HepG2 (cell line): ENCODE data around the gene INHA. TPM values are rescaled to one million over a fixed set of nuclear protein-coding genes. Genes with fewer than 3 reads are reported as not detected.

Experiments used
- CENPBD1 ChIP-seq: sonication (generic); formaldehyde crosslinking; IDR thresholded peaks from 2 replicates; pipeline ENCODE4 v1.8.0; 2022; ENCODE audit warnings: missing genetic modification reagents, low read depth, mild to moderate bottlenecking, borderline replicate concordance
- ETV5 ChIP-seq: IDR thresholded peaks from 2 replicates; pipeline ENCODE4 v1.6.1; 2018; ENCODE audit warnings: missing biosample characterization, missing genetic modification reagents, inconsistent platforms, borderline replicate concordance
- HCFC1 ChIP-seq: fragments of 150-350 bp; IDR thresholded peaks from 2 replicates; pipeline ENCODE4 v1.6.1; 2014; ENCODE audit warnings: low read depth, low read length
- HMG20B ChIP-seq: conservative IDR thresholded peaks from 2 replicates; pipeline ENCODE4 v1.6.1; 2016; ENCODE audit warnings: missing genetic modification reagents, missing compliant biosample characterization
- KLF6 ChIP-seq: IDR thresholded peaks from 2 replicates; pipeline ENCODE4 v1.8.0; 2016; ENCODE audit warnings: missing biosample characterization, missing genetic modification reagents
- MEF2D ChIP-seq: sonication (generic); formaldehyde crosslinking; IDR thresholded peaks from 2 replicates; pipeline ENCODE4 v1.5.1; 2020; ENCODE audit warnings: mild to moderate bottlenecking, missing genetic modification reagents
- MLLT10 ChIP-seq: sonication (generic); formaldehyde crosslinking; IDR thresholded peaks from 2 replicates; pipeline ENCODE4 v1.4.0; 2020; ENCODE audit warnings: missing genetic modification reagents
- ZGPAT ChIP-seq: IDR thresholded peaks from 2 replicates; pipeline ENCODE4 v1.6.1; 2016; ENCODE audit warnings: mild to moderate bottlenecking
- ZNF124 ChIP-seq: sonication (generic); formaldehyde crosslinking; IDR thresholded peaks from 2 replicates; pipeline ENCODE4 v1.4.0; 2020; ENCODE audit warnings: missing genetic modification reagents
- ZNF251 ChIP-seq: sonication (generic); formaldehyde crosslinking; IDR thresholded peaks from 2 replicates; pipeline ENCODE4 v1.9.0; 2021; ENCODE audit warnings: mild to moderate bottlenecking, missing genetic modification reagents
- ZNF484 ChIP-seq: sonication (generic); formaldehyde crosslinking; IDR thresholded peaks from 2 replicates; pipeline ENCODE4 v1.5.1; 2020; ENCODE audit warnings: mild to moderate bottlenecking, low read depth, missing genetic modification reagents, borderline replicate concordance
- ZNF710 ChIP-seq: sonication (generic); formaldehyde crosslinking; IDR thresholded peaks from 2 replicates; pipeline ENCODE4 v1.5.0; 2020; ENCODE audit warnings: mild to moderate bottlenecking, missing genetic modification reagents, borderline replicate concordance
- ZNF781 ChIP-seq: sonication (generic); formaldehyde crosslinking; IDR thresholded peaks from 2 replicates; pipeline ENCODE4 v1.5.1; 2020; ENCODE audit warnings: borderline replicate concordance, mild to moderate bottlenecking, missing genetic modification reagents; ENCODE audit errors: not compliant biosample characterization
- ZNF792 ChIP-seq: IDR thresholded peaks from 2 replicates; pipeline ENCODE4 v1.6.1; 2016
- polyA plus RNA-seq, 8 experiments: library from polyadenylated mRNA; depleted of rRNA in 3 of 8; stranded (reverse) in 7 of 8; unstranded in 1 of 8; fragments of >200 nt; fragmentation: Illumina TruSeq in 4 of 8; extraction: Trizol in 4 of 8; gene quantifications; 2 replicates each; pipeline versions ENCODE4 v1.2.1 to v1.2.3, GENCODE V29; 2011 to 2016; ENCODE audit warnings: low read depth in 4 of 8, missing spikeins in 1 of 8, mixed read lengths in 1 of 8; ENCODE audit not compliant: insufficient read depth in 1 of 8
- total RNA-seq, 5 experiments: library from RNA; depleted of rRNA; stranded (reverse); fragments of >200 nt; fragmentation: Illumina TruSeq; extraction: Trizol; gene quantifications; 2 replicates each; pipeline ENCODE4 v1.2.3, GENCODE V29; 2016; ENCODE audit warnings: low read depth in 1 of 5
- TF ChIP-seq, protein P1 (sequence below): sonication (generic); formaldehyde crosslinking; IDR thresholded peaks from 2 replicates; pipeline ENCODE4 v1.4.0; 2020; ENCODE audit warnings: missing genetic modification reagents, borderline replicate concordance
- TF ChIP-seq, protein P2 (sequence below): sonication (generic); formaldehyde crosslinking; IDR thresholded peaks from 2 replicates; pipeline ENCODE4 v1.4.0; 2020; ENCODE audit warnings: mild to moderate bottlenecking, missing genetic modification reagents
- TF ChIP-seq, protein P3 (sequence below): IDR thresholded peaks from 2 replicates; pipeline ENCODE4 v1.6.1; 2012; ENCODE audit warnings: low read depth, low read length, improper control_type of control experiment

INHA gene
- total and polyA plus RNA-seq, 2 of the 13 experiments (the other 11 are each of a cell fraction or from before 2014, with no cell fraction given) = 4.1 to 15.2 TPM

GRCh38 chr2:219571311-219572236, 536 bp upstream of the INHA start, which contains the start of gene OBSL1 (continued):
- TF ChIP-seq, protein P1, sequence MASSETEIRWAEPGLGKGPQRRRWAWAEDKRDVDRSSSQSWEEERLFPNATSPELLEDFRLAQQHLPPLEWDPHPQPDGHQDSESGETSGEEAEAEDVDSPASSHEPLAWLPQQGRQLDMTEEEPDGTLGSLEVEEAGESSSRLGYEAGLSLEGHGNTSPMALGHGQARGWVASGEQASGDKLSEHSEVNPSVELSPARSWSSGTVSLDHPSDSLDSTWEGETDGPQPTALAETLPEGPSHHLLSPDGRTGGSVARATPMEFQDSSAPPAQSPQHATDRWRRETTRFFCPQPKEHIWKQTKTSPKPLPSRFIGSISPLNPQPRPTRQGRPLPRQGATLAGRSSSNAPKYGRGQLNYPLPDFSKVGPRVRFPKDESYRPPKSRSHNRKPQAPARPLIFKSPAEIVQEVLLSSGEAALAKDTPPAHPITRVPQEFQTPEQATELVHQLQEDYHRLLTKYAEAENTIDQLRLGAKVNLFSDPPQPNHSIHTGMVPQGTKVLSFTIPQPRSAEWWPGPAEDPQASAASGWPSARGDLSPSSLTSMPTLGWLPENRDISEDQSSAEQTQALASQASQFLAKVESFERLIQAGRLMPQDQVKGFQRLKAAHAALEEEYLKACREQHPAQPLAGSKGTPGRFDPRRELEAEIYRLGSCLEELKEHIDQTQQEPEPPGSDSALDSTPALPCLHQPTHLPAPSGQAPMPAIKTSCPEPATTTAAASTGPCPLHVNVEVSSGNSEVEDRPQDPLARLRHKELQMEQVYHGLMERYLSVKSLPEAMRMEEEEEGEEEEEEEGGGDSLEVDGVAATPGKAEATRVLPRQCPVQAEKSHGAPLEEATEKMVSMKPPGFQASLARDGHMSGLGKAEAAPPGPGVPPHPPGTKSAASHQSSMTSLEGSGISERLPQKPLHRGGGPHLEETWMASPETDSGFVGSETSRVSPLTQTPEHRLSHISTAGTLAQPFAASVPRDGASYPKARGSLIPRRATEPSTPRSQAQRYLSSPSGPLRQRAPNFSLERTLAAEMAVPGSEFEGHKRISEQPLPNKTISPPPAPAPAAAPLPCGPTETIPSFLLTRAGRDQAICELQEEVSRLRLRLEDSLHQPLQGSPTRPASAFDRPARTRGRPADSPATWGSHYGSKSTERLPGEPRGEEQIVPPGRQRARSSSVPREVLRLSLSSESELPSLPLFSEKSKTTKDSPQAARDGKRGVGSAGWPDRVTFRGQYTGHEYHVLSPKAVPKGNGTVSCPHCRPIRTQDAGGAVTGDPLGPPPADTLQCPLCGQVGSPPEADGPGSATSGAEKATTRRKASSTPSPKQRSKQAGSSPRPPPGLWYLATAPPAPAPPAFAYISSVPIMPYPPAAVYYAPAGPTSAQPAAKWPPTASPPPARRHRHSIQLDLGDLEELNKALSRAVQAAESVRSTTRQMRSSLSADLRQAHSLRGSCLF (CRISPR knock-in tag) = no peak
- TF ChIP-seq ZGPAT (CRISPR knock-in tag) (peak; percentile 67), HCFC1 (no peak; the same call in 1 of the 2 replicates), ZNF124 (CRISPR knock-in tag) (peak; percentile 44; the same call in 1 of the 2 replicates), MEF2D (CRISPR knock-in tag) (peak; percentile 69; the same call in 1 of the 2 replicates), ZNF781 (CRISPR knock-in tag) (peak; percentile 81), MLLT10 (CRISPR knock-in tag) (no peak), KLF6 (CRISPR knock-in tag) (peak; percentile 38; the same call in 1 of the 2 replicates), HMG20B (CRISPR knock-in tag) (no peak), ZNF484 (peak; percentile 71; the same call in 1 of the 2 replicates), ZNF251 (no peak), CENPBD1 (CRISPR knock-in tag) (no peak), ZNF792 (CRISPR knock-in tag) (0 out of 2 replicates have a peak, but pooled peaks have one; percentile 33), ETV5 (CRISPR knock-in tag) (peak; percentile 69), ZNF710 (CRISPR knock-in tag) (peak; percentile 83)
- TF ChIP-seq, protein P2, sequence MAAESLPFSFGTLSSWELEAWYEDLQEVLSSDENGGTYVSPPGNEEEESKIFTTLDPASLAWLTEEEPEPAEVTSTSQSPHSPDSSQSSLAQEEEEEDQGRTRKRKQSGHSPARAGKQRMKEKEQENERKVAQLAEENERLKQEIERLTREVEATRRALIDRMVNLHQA (CRISPR knock-in tag) = no peak
- TF ChIP-seq, protein P3, sequence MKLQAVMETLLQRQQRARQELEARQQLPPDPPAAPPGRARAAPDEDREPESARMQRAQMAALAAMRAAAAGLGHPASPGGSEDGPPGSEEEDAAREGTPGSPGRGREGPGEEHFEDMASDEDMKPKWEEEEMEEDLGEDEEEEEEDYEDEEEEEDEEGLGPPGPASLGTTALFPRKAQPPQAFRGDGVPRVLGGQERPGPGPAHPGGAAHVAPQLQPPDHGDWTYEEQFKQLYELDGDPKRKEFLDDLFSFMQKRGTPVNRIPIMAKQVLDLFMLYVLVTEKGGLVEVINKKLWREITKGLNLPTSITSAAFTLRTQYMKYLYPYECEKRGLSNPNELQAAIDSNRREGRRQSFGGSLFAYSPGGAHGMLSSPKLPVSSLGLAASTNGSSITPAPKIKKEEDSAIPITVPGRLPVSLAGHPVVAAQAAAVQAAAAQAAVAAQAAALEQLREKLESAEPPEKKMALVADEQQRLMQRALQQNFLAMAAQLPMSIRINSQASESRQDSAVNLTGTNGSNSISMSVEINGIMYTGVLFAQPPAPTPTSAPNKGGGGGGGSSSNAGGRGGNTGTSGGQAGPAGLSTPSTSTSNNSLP = no peak
